Fibroblast of skin of scalp (primary cell): ENCODE measurements around the gene HERPUD2.
"Not testable (repeated sequence)": the region's sequence is repeated elsewhere in the genome, so short reads cannot be mapped to it uniquely, and the experiment has no call there.

Experiments used
- DNase-seq: peaks from one replicate; pipeline ENCODE4 v3.0.0-alpha.2; 2013

HERPUD2 gene

GRCh38 chr7:35599645-35600044 is 95.3 kb downstream of the HERPUD2 start:
- no peak for DNase-seq

DNA sequence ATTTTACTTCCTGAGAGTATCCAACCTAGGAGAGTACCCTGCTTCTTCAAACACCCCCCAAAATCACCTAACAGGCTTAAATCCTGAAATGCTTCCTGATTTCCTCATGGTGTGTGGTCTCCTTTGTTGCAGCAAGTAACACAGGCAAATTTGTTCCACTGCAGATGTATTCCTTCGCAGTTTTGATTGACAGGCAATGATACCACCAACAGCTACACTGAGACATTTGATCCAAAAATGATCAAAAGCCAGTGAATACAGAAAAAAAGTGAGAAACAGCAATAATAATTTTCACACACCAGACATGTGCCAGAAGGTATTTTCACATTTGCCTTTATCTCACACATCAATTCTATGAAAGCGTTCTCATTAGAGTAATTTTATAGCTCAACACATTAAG is 95.9 kb downstream of the HERPUD2 start:
- no peak for DNase-seq

- peak; percentile 40 for DNase-seq
Measured at GRCh38 chr7:35596061-35596460, 98.9 kb downstream of the HERPUD2 start.

DNA sequence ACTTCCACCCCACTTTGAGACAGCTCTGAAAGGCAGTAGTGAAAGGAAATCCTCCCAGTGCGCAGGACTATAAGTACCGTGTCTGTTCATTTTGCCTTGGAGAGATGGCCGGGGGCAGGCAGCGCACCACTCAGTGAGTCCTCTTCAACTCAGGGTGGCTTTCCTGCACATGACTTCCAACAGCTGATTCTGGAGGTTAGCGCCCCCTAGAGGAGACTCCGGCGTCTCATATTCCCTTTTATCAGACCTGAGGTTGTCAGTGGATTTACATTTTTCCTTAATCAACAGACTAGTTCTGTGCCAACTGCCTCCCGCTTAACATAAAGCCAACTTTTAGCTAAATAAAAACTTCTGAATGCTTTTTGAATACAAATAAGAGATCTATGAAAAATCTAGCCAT is 101.0 kb downstream of the HERPUD2 start:
- DNase-seq = no peak

DNA sequence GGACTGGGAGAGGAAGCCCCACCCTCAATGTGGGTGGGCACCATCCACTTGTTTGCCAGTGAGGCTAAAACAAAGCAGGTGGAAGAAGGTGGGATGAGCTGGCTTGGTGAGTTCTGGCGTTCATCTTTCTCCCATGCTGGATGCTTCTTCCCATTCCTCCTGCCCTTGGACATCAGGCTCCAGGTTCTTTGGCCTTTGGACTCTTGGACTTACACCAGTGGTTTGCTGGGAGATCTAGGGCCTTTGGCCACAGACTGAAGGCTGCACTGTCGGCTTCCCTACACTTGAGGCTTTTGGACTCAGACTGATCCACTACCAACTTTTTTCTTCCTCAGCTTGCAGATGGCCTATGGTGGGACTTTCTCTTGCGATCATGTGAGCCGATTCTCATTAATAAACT is 106.3 kb downstream of the HERPUD2 start:
- DNase-seq = no peak

DNA sequence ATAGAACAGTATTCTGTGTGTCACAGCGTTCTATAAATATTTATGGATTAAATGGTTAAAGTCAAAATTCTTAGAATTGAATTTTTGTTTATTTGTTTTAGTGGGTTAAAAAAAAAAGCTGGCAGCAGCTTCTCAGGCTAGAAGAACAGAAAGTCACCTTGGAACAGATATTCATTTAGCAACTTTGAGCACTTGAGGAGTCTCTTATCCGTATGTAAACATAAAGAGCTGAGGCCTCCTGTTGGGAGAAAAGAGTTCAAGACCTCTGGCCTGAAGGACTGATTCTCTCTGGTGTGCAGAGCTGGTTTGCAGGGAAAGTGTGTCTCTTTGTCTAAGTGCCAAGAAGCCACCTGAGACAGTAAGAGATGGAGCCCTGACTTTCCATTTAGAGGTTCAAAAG is 109.9 kb downstream of the HERPUD2 start:
- DNase-seq = no peak

DNA sequence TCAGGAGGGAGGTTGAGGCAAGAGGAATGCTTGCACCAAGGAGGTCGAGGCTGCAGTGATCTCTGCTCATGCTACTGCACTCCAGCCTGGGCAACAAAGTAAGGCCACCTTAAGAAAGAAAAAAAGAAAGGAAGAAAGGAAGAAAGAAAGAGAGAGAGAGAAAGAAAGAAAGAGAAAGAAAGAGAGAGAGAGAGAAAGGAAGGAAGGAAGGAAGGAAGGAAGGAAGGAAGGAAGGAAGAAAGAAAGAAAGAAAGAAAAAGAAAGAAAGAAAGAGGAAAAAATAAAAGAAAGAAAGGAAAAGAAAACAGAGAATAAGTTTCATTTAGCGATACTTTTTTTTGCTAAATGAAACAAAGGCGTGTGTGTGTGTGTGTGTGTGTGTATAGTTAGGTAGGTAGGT is 110.4 kb downstream of the HERPUD2 start:
- DNase-seq = not testable (repeated sequence)
